Stimulated activated CD8-positive, alpha-beta memory T cell treated with anti-CD3 and anti-CD28 coated beads, Interleukin-7, amount 100 ng/mL, for 24 hours (primary cell): ENCODE data around the gene MC1R.
"Not testable (repeated sequence)": the region's sequence is repeated elsewhere in the genome, so short reads cannot be mapped to it uniquely, and the experiment has no call there.

Experiments
- DNase-seq: peaks from one replicate; pipeline ENCODE4 v3.0.0-alpha.2; 2020; ENCODE audit warnings: low read depth

Gene MC1R

DNA sequence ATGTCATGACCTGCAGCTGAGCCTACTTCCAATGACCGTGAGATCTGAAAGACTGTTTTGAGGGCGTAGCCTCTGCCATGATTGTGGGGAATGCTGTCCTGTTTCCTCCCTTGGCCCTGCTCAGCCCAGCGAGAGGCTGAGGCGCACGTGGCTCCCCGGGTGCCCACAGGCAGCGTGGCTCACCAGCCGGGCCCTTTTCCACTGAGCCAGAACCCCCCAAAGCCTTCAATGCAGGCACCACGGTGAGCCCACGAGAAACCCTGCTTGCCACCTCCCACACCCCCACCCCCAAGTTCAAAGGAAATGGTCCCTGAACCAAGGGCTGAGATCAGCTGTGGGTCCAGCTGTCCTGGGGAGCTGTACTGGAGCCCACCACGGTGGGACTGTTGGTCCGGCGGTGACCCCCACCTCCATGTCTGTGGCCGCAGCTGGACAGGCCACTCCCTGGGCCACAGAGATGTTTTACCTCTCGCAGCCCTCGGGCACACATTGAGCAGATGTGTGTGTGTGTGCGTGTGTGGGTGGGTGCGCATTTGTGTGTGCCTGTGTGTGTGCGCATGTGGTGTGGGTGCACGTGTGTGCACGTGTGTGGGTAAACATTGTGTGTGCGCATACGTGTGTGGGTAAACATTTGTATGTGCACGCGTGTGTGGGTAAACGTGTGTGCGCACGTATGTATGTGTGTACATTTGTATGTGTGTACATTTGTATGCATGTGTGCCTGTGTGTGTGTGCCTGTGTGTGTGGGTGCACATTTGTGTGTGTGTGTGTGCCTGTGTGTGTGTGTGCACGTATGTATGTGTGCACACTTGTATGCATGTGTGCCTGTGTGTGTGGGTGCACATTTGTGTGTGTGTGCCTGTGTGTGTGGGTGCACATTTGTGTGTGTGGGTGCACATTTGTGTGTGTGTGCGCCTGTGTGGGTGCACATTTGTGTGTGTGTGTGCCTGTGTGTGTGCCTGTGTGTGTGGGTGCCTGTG lies 5.0 kb upstream of the MC1R start:
- no peak for DNase-seq

DNA sequence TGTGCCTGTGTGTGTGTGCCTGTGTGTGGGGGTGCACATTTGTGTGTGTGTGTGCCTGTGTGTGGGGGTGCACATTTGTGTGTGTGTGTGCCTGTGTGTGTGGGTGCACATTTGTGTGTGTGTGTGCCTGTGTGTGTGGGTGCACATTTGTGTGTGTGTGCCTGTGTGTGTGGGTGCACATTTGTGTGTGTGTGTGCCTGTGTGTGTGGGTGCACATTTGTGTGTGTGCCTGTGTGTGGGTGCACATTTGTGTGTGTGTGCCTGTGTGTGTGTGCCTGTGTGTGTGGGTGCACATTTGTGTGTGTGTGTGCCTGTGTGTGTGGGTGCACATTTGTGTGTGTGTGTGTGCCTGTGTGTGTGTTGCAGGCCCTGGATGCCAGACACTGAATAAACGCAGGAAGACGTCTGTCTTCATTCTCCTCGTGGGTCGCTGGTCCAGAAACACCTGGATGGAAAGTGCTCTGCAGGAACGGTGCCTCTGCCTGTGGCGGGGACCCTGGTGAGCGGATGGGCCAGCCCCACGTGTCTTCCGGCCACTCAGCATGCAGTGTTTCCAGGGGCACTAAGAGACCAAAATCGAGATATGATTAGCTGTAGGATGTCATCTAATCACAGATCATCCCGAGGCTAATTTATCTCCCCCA lies 3.9 kb upstream of the MC1R start:
- DNase-seq: not testable (repeated sequence)

DNA sequence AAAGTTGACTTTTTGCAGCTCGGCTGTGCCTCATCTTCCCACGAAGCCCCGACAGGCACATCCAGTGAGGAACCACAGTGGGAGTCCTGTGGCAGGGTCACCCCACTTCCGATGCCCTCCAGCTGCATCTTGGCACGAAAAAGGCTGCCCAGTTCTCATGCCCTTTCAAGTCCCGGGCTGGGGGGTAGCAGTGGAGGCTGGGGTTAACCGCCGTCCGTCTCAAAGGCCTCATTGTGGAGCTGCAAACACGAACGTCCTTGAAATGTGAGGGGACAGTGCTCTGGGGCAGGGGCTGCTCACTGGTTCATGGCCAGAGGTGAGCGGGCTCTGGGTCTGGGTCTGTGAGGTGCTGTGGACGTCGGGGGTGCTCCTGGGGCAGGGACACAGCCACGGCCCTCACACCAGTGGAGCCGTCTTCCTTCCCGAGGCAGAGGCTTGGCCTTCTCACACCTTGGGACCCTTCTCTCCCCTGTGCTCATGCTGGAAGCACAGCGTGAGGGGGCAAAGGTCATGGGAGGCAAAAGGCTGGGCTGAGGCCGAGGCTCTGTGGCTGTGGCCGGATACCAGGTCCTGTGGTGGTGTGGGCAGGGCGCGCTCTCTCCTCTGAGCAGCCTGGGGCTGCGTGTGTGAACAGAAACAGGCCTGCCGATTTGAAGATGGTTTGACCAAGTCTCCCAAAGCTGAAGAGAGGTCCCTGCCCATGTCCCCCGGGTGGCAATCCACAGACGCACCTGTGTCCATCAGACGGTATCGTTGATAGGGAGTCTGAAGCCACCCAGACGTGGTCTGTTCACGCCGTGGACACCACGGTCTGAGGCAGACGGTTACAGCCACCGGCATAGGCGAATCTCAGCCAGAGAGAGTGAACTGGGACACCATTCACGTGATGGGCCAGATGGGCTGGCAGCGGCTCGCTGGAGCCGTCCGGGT lies 3.1 kb upstream of the MC1R start:
- DNase-seq: no peak

DNA sequence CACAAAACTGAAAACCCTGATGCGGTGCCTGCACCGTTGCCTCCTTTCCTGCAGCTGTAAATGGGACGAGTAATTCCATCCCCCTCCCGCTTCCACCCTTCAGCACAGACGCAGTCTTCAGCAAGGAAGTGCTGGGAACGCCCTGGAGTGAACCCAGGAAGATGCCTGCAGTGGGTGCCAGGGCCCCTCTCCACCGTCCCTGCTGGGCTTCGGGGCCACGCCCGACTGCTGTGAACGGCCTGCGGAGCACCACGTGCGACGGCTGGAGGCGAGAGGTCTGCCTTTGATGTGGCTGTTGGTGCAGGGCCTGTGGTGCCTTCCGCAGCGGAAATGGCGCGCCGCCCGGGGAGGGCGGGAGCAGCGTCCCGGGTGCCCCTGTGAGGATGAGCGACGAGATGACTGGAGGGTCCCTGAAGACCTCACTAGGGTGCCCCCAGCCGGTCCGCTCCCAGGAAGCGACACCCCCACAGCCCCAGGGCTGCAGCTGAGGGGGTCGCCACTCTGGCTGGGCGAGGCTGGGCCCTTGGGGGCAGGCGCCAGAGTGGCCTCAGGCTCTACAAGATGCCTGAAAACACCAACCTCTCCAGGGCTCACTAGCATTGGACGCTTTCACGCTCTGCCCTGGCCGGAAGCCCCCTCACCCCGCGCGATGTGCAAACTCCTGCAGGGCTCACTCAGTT lies 749 bp upstream of the MC1R start:
- DNase-seq: peak; percentile 59

DNA sequence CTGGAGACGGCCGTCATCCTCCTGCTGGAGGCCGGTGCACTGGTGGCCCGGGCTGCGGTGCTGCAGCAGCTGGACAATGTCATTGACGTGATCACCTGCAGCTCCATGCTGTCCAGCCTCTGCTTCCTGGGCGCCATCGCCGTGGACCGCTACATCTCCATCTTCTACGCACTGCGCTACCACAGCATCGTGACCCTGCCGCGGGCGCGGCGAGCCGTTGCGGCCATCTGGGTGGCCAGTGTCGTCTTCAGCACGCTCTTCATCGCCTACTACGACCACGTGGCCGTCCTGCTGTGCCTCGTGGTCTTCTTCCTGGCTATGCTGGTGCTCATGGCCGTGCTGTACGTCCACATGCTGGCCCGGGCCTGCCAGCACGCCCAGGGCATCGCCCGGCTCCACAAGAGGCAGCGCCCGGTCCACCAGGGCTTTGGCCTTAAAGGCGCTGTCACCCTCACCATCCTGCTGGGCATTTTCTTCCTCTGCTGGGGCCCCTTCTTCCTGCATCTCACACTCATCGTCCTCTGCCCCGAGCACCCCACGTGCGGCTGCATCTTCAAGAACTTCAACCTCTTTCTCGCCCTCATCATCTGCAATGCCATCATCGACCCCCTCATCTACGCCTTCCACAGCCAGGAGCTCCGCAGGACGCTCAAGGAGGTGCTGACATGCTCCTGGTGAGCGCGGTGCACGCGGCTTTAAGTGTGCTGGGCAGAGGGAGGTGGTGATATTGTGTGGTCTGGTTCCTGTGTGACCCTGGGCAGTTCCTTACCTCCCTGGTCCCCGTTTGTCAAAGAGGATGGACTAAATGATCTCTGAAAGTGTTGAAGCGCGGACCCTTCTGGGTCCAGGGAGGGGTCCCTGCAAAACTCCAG lies 1.1 kb downstream of the MC1R start:
- DNase-seq: no peak

DNA sequence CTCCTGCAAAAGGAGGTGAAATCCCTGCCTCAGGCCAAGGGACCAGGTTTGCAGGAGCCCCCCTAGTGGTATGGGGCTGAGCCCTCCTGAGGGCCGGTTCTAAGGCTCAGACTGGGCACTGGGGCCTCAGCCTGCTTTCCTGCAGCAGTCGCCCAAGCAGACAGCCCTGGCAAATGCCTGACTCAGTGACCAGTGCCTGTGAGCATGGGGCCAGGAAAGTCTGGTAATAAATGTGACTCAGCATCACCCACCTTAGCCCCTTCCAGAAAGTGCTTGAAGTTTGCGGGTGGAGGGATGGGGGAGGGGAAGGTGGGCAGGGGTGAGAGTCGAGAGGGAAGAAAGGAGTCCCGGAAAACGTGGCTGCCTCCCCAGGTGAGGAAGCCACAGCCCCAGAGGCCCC lies 2.1 kb downstream of the MC1R start:
- no peak for DNase-seq

DNA sequence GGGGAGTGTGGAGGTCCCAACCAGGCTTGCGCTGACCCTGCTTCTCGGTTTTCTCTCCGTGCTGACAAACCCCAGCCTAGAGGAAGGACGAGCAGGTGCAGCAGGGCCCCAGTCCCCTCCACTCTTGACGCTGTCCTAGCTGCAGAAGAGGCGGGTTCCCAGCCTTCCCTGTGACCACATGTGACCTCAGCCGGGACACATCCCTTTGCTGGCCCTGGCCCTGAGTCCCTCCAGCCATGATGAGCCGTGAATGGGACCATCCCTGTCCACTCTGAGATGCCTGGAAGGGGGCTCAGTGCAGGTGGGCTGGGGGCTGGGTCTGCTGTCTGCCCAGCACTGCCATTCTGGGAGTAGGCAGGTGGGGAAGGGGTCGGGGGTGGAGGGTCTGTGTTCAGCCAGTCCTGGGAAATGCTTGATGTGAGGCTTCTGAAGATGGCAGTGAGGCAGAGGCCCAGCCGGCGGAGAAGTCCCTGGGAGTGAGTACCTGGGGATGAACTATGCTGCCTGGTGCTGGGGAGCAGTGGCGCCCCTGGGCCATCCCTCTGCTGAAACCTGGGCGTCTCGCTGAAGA lies 2.6 kb downstream of the MC1R start:
- DNase-seq: no peak

DNA sequence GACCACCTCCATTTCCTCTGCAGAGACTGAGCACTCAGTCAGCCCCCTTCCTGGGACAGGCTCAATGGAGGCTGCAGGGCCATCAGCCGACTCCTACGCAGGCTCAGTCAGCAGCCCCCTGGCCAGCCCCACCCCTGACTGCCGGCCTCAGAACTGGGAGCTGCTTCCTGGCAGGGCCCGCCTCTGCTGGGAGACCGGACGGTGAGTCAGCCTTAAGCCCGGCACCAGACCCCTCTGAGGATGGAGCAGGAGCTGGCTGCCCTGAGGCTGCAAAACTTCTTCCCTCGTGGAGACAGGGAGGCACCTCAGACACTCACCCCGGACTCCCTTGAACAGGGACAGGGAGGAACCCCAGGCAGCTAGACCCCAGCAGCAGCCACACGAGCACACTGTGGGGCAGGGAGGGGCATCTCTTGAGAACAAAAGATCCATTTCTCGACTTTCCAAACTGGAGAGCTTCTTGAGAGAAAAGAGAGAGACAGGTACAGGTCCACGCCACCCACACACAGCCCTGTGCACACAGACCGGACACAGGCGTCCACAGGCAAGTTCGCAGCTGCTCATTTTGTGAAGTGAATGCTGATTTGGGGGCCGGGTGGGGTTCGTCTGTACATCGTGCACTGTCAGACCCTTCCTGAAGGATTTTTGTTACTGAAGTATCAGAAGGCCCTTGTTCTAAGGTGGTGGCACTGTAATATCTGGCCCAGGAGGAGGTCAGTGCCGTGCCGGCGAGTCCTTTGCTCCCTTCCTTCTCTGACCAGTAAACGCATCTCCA lies 3.2 kb downstream of the MC1R start:
- DNase-seq: no peak

DNA sequence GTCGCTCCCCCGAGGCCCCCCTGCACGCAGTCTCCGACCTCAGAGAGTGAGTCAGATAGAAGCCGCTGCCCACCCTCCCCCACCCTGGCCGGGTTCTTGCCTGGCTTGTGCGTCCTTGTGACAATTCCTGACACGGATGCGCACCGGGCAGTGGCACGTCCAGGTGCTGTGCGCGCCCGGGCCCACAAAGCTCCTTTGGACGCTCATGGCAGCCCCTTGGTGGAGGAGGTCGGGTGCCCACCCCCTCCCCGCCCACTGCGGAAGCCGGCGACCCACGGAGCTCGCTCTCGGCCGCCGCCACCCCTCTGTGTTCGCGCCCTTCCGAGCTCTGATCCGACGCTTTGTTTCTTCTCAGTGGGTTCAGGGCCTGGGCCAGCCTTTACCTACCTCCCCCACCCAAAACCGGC lies 3.8 kb downstream of the MC1R start:
- DNase-seq: no peak

DNA sequence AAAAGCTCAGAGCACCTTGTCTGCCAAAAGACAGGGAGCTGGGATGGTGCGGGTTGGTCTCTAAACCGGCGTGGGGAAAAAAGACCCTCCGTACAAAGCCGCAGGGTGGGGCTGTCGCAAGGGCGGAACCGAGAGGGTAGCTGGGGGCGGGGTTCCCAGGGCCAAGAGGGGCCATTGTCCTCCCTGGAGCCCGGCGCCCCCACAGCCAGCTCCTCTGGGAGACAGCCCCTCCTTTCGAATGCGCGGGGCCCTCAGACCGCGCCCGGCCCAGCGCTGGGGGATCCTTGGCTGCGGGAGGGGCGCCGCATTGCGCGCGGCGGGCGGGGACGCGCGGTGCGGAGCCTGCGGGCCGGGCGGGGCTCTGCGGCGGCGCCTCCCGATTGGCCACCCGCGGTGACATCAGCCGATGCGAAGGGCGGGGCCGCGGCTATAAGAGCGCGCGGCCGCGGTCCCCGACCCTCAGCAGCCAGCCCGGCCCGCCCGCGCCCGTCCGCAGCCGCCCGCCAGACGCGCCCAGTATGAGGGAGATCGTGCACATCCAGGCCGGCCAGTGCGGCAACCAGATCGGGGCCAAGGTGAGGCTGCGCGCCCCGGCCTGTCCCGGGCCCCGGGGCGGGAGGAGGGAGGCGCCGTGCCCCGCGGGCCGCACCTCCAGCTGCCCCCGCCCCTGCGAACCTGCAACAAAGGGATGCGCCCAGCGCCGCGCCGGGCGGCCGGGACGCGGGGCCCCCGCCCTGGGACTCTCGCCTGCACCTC lies 4.4 kb downstream of the MC1R start, which contains the start of gene TUBB3:
TUBB3 (plus strand) TSS at position 459 of the 756 bp plus-strand sequence; CDS start at position 519, 60 bp downstream.
- no peak for DNase-seq

DNA sequence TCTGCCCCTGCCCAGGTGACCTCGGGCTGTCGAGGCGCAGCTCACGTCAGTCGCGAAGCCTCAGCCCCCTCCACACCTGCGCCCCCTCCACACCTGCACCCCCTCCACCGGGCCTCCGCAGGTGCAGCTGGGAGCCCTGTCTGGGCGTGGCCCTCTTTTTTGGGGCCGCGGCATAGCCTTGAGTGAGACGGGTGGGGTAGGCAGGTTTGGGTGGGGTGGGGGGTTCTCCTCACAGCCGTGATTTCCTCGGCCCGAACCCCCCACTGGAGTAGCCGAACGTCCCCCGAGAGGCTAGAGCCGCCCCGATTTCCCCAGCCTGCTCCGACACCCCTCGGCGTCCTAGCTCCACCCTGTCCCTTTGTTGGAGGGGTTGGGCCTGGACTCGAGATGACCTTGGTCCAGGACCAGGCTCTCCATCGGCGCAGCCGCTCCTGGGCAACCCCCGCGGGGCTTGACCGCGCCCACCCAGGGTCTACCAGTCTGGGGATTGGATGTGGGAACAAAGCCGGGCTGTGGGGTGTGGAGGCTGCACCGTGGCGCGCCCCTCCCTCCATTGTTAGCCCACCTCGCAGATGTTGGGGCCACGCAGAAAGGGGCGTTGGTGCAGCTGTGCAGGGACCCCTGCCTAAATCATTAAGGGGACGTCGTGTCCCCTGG lies 5.1 kb downstream of the MC1R start:
- no peak for DNase-seq

DNA sequence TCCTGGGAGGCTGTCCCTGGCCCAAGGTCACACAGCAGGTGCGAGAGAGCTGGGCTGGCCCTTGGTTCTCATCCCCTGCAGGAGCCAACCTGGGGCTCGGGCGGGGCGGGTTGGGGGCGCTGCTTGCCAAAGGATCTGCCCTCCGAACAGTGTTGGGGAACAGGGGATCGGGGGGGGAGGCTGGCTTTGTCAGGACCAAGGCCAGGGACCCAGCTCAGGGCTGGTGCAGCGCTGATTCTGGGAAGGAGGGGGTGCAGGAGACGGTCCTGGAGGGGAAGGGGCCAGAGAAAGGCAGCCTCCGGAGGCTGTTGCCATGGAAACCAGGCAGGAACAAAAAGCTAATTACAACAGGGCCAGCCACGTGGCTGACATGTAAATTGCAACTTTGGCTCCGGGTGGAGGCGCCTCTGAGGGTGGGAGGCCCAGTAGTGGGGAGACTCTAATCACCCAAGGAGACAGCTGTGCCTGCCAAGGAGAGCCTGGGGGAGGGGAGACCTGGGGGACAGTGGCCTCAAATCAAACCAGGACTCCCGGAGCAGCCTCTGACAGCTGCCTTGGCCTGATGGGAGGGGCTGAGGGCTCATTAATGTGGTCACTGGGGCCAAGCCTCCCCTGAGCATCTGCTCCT lies 5.7 kb downstream of the MC1R start:
- no peak for DNase-seq

DNA sequence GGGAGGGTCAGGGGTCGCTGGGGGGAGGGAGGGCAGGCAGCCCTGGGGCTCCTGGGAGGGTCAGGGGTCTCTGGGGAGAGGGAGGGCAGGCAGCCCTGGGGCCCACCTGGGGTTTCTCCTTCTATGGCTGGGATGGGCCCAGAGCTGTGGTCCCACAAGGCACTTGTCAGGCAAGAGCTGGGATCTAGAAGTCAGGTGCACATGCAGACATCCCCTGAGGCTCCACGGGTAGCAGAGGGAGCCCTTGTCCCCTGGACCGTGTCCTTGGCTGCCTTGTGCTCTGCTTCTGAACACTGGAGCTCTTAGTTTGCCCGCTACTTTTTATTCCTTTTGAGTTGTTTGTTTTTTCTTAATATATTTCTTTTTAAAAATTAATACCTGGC lies 6.3 kb downstream of the MC1R start:
- DNase-seq: no peak

DNA sequence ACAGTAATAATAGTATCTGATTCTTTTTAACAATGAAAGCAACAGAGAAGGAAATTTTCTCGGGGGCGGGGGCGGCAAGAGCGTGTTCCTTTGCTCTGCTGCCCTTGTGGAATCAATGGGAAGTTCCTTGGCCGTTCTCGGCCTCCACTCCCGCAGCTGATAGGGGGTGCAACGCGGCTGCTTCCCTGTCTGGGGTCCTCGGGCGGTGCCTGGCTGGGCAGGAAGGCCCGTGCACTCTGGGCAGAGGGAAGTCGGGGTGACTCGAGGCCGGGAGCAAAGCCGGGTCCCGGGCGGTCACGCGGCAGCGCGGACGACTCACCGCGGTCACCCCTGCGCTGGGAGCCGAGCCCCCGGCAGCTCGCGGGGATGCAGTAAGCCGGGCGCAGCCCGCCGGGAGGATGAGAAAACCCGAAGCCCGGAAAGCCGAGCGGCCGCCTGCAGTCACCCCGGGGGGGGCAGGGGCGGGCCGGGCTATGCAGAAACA lies 7.0 kb downstream of the MC1R start:
- no peak for DNase-seq

DNA sequence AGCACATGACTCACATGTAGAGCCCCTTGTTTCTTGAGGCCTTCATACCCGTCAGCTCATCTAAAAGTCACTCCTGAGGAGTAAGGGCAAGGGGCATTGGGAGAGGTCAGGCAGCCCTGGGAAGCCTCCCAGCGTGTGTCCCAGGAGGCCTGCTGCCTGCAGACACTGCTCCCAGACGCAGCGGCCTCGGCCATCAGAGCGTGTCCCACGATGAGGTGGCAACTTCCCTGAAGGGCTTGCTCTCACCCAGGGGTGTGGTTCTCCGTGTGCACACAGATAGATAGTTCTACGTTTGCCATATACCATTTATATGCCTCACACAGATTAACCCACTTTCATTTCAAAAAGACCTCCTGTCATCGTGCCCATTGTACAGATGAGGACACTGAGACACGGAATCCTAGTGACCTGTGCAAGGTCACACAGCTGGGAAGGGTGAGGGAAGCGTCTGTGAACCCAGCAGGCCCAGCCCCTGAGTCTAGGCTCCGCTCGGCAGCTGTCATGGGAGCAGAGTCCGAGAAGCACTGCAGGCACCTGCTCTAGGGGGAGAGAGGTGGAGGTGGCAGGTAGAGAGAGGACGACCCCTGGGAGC lies 12.7 kb downstream of the MC1R start:
- no peak for DNase-seq

DNA sequence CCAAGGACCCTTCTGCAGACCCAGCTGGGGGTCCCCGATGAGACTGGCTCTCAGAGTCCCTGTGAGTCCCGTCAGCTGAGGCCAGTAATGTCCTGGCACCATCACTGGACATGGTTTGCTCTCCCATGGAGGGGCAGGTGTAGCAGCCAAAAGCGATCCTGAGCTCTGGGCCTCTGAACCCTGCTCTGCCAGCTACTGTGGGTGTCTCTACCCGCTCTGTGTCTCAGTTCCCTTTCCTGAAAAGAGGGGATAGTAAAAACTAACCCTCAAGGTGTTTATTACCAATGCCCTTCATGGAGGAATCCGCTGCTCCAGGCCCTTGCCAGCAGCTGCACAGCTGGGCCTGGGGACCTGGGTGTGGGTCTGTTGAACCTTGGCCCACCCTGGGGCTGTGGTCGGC lies 13.3 kb downstream of the MC1R start:
- no peak for DNase-seq

DNA sequence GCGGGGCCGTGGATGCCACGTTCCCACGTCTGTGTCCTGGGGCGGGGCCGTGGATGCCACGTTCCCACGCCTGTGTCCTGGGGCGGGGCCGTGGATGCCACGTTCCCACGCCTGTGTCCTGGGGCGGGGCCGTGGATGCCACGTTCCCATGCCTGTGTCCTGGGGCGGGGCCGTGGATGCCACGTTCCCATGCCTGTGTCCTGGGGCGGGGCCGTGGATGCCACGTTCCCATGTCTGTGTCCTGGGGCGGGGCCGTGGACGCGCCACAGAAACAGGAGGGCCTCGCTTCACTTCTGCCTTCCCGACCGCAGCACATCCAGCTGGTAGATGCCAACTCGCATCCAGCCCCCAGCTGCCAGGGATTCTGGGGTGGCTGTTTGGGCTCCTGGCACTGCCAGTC lies 15.4 kb downstream of the MC1R start:
- DNase-seq: not testable (repeated sequence)
